IMR-90 (cell line): ENCODE data around the gene ANKDD1A. TPM values are rescaled to one million over a fixed set of nuclear protein-coding genes. Genes with fewer than 3 reads are reported as not detected.

Experiments
- ATAC-seq: fragments of 200-7000 bp; cut with Tn5 transposase; 2 replicates; pipeline ENCODE4 v1.9.1; 2020; ENCODE audit warnings: low read depth, mild to moderate bottlenecking, moderate library complexity
- BruUV-seq: library from RNA; stranded (reverse); fragments of 400-500 nt; replicated peaks from 2 replicates; lab custom pipeline; 2021; lab: Mats Ljungman, UMichigan
- CTCF ChIA-PET: fragments of 300-600 bp; formaldehyde crosslinking; extraction: SDS; loops from one replicate; lab custom pipeline; 2021; ENCODE audit warnings: antibody characterized with exemption; lab: Yijun Ruan, JAX
- POLR2A ChIA-PET: fragments of 300-600 bp; sonication (Branson Sonifier 250); formaldehyde crosslinking; loops from one replicate; lab custom pipeline; 2022; ENCODE audit warnings: antibody characterized with exemption; ENCODE audit not compliant: unreplicated experiment; lab: Charles Lee
- DNase-seq: peaks from one replicate; pipeline ENCODE4 v3.0.0; 2013
- H2AFZ ChIP-seq: replicated peaks from 2 replicates; pipeline ENCODE3; 2013; ENCODE audit warnings: low read length, mild to moderate bottlenecking; ENCODE audit not compliant: poor library complexity
- H2AK5ac ChIP-seq: 2 replicates; pipeline ENCODE4 v1.6.1; 2013; ENCODE audit warnings: low read depth, low read length, inconsistent platforms
- H2AK9ac ChIP-seq: replicated peaks from 2 replicates; pipeline ENCODE3; 2013; ENCODE audit warnings: mild to moderate bottlenecking, low read depth, low read length, moderate library complexity; ENCODE audit not compliant: poor library complexity
- H2BK120ac ChIP-seq: 2 replicates; pipeline ENCODE4 v1.6.1; 2013; ENCODE audit warnings: low read depth, low read length, inconsistent platforms
- H2BK15ac ChIP-seq: 3 replicates; pipeline ENCODE4 v1.6.1; 2013; ENCODE audit warnings: low read depth, low read length, inconsistent platforms
- H2BK20ac ChIP-seq: 2 replicates; pipeline ENCODE4 v1.6.1; 2013; ENCODE audit warnings: low read depth, mild to moderate bottlenecking, inconsistent platforms, low read length, moderate library complexity
- H2BK5ac ChIP-seq: 2 replicates; pipeline ENCODE4 v1.6.1; 2013; ENCODE audit warnings: mild to moderate bottlenecking, low read depth, low read length, inconsistent platforms; ENCODE audit not compliant: poor library complexity, severe bottlenecking
- H3K14ac ChIP-seq: replicated peaks from 2 replicates; pipeline ENCODE4 v1.6.1; 2013; ENCODE audit warnings: low read depth, low read length, inconsistent platforms
- H3K18ac ChIP-seq: 2 replicates; pipeline ENCODE4 v1.6.1; 2013; ENCODE audit warnings: low read depth, low read length, control low read depth
- H3K23ac ChIP-seq: 2 replicates; pipeline ENCODE4 v1.6.1; 2013; ENCODE audit warnings: low read depth, low read length, inconsistent platforms
- H3K27ac ChIP-seq: 2 replicates; pipeline ENCODE4 v1.5.1; 2013; ENCODE audit warnings: mild to moderate bottlenecking, control low read depth, low read length; ENCODE audit not compliant: insufficient read depth
- H3K27me3 ChIP-seq: 2 replicates; pipeline ENCODE4 v1.6.1; 2013; ENCODE audit warnings: low read length; ENCODE audit not compliant: control insufficient read depth, insufficient read depth
- H3K36me3 ChIP-seq: 2 replicates; pipeline ENCODE4 v1.6.1; 2013; ENCODE audit warnings: low read length, mixed read lengths; ENCODE audit not compliant: control insufficient read depth, insufficient read depth
- H3K4ac ChIP-seq: 2 replicates; pipeline ENCODE4 v1.6.1; 2013; ENCODE audit warnings: low read depth, low read length, inconsistent platforms
- H3K4me1 ChIP-seq: 2 replicates; pipeline ENCODE4 v1.6.1; 2013; ENCODE audit warnings: low read length, mixed read lengths; ENCODE audit not compliant: control insufficient read depth, insufficient read depth
- H3K4me2 ChIP-seq: 2 replicates; pipeline ENCODE4 v1.6.1; 2013; ENCODE audit warnings: low read depth, mild to moderate bottlenecking, control low read depth, low read length, moderate library complexity
- H3K4me3 ChIP-seq: 2 replicates; pipeline ENCODE4 v1.5.1; 2013; ENCODE audit warnings: low read depth, mild to moderate bottlenecking, control low read depth, low read length, moderate library complexity; ENCODE audit not compliant: insufficient read depth
- H3K56ac ChIP-seq: 2 replicates; pipeline ENCODE4 v1.6.1; 2013; ENCODE audit warnings: low read length, inconsistent platforms; ENCODE audit not compliant: insufficient read depth; ENCODE audit errors: extremely low read depth
- H3K79me1 ChIP-seq, 2 experiments: 2 replicates each; pipeline ENCODE4 v1.6.1; 2013; ENCODE audit warnings: low read length in 2 of 2, inconsistent platforms in 1 of 2, low read depth in 1 of 2
- H3K9ac ChIP-seq: 2 replicates; pipeline ENCODE4 v1.6.1; 2013; ENCODE audit warnings: low read depth, low read length, control low read depth
- H3K9me1 ChIP-seq: 2 replicates; pipeline ENCODE4 v1.6.1; 2013; ENCODE audit warnings: low read length, inconsistent platforms; ENCODE audit not compliant: insufficient read depth
- H3K9me3 ChIP-seq: 2 replicates; pipeline ENCODE4 v1.6.1; 2013; ENCODE audit warnings: low read length; ENCODE audit not compliant: control insufficient read depth, insufficient read depth
- H4K20me1 ChIP-seq: 2 replicates; pipeline ENCODE4 v1.6.1; 2013; ENCODE audit warnings: low read length, inconsistent platforms; ENCODE audit not compliant: insufficient read depth
- H4K5ac ChIP-seq: 2 replicates; pipeline ENCODE4 v1.6.1; 2013; ENCODE audit warnings: mild to moderate bottlenecking, low read depth, low read length, control low read depth
- H4K8ac ChIP-seq, 2 experiments: 2 replicates each; pipeline ENCODE4 v1.6.1; 2013; ENCODE audit warnings: low read depth in 2 of 2, low read length in 2 of 2, control low read depth in 1 of 2, inconsistent platforms in 1 of 2
- H4K91ac ChIP-seq: 2 replicates; pipeline ENCODE4 v1.6.1; 2013; ENCODE audit warnings: low read depth, low read length, inconsistent platforms; ENCODE audit not compliant: insufficient read depth
- SMC3 ChIP-seq: fragments of 150-350 bp; IDR thresholded peaks from 2 replicates; pipeline ENCODE4 v1.6.1; 2016; ENCODE audit warnings: low read depth, mild to moderate bottlenecking, antibody characterized with exemption, low read length, moderate library complexity
- WGBS, 2 experiments: methylation state at CpG; one replicate each; pipeline versions ENCODE4 v1.1.5 to v1.1.7; 2013; ENCODE audit warnings: missing lambda C conversion rate in 2 of 2; ENCODE audit not compliant: insufficient read length in 1 of 2; ENCODE audit errors: extremely low coverage in 2 of 2; 5-methylcytosine and 5-hydroxymethylcytosine counted together
- dilution Hi-C: fragments of 300-500 bp; cut with HindIII; formaldehyde crosslinking; loops from one replicate; pipeline ENCODE4 v1.14.3; 2018; ENCODE audit warnings: low sequenced_read_pairs; ENCODE audit not compliant: unreplicated experiment
- in situ Hi-C: fragments of 300-500 bp; cut with MboI; formaldehyde crosslinking; loops from 3 replicates; pipeline ENCODE4 v1.14.3; 2019; ENCODE audit warnings: low sequenced_read_pairs, inconsistent platforms, mixed read lengths
- intact Hi-C: fragments of 100-400 bp; cut with micrococcal nuclease; formaldehyde crosslinking; loops from 2 replicates; pipeline ENCODE4 v1.10.0; 2022
- polyA plus RNA-seq, 3 experiments: library from polyadenylated mRNA; depleted of rRNA; stranded (reverse); fragments of >200 nt; gene quantifications; 2 replicates each; pipeline ENCODE4 v1.2.3, GENCODE V29; 2012; ENCODE audit warnings: low replicate concordance in 1 of 3
- total RNA-seq: library from RNA; depleted of rRNA; stranded (reverse); fragments of >200 nt; gene quantifications from 2 replicates; pipeline ENCODE4 v1.2.3, GENCODE V29; 2012

The ANKDD1A gene
- total and polyA plus RNA-seq, 2 of the 4 experiments (the other 2 are of a cell fraction): 3.6 to 4.9 TPM

GRCh38 chr15:64928626-64929220 is 17.0 kb downstream of the ANKDD1A start:
- CTCF ChIA-PET: interaction anchor here (1.0 kb wide), 1 partner anchor 11 kb away, joined by 3 read pairs; no protein-coding TSS in a partner anchor
- POLR2A ChIA-PET: interaction anchor here (0.7 kb wide), 1 partner anchor 1578 kb away, joined by 4 read pairs; no protein-coding TSS in a partner anchor

More at GRCh38 chr15:64928626-64929220, 17.0 kb downstream of the ANKDD1A start:
- no peak overlapping the region for H4K91ac ChIP-seq
- no peak overlapping the region for H2AK9ac ChIP-seq
- H3K79me1 ChIP-seq: peaks cover 0 to 3% of the 10 kb centered on the region in 2 experiments; a peak in 1 of 4 replicates
- H3K4me1 ChIP-seq: peaks cover 8% of the 10 kb centered on the region
- H3K4ac ChIP-seq: no peak overlapping the region
- peaks cover 2% of the 10 kb centered on the region; the same call in 1 of the 2 replicates for H3K36me3 ChIP-seq
- DNase-seq (no peak), ATAC-seq (no peak)
- in situ Hi-C loops (no loop called here), intact Hi-C loops (no loop called here), dilution Hi-C loops (no loop called here)
- no peak overlapping the region for H2BK5ac ChIP-seq
- H4K8ac ChIP-seq: no peak overlapping the region
- no peak overlapping the region for H2BK120ac ChIP-seq
- no peak overlapping the region for H3K14ac ChIP-seq
- H2BK20ac ChIP-seq: no peak overlapping the region
- no peak overlapping the region for H2BK15ac ChIP-seq
- no peak overlapping the region for H2AFZ ChIP-seq
- WGBS, 2 experiments: 80% methylated on average over 5 of the region's 10 CpGs; no CpG with 5 or more reads in 1 of the 2 experiments
- no peak overlapping the region for H3K27ac ChIP-seq
- no peak for TF ChIP-seq SMC3
- no peaks in the 10 kb centered on the region for H4K20me1 ChIP-seq
- H3K4me2 ChIP-seq: no peak overlapping the region
- no peak overlapping the region for H3K4me3 ChIP-seq
- H3K9me1 ChIP-seq: peaks cover 19% of the 10 kb centered on the region
- BruUV-seq: no TSS peak
- H3K9me3 ChIP-seq: no peaks in the 10 kb centered on the region
- H4K5ac ChIP-seq: no peak overlapping the region
- H3K56ac ChIP-seq: no peak overlapping the region
- no peak overlapping the region for H3K23ac ChIP-seq
- H2AK5ac ChIP-seq: no peak overlapping the region
- no peak overlapping the region for H3K9ac ChIP-seq
- H3K18ac ChIP-seq: no peak overlapping the region
- no peaks in the 10 kb centered on the region for H3K27me3 ChIP-seq
